ENCODE results near the gene FAM20A. TPM values are rescaled to one million over a fixed set of nuclear protein-coding genes. Genes with fewer than 3 reads are reported as not detected.
A peak's percentile ranks its signal among the peaks of the same experiment; 100 is the strongest.

Gene FAM20A
- total RNA-seq, 6 experiments from 2014 or later = 28.2 to 86.0 (median 45.0) TPM

DNA sequence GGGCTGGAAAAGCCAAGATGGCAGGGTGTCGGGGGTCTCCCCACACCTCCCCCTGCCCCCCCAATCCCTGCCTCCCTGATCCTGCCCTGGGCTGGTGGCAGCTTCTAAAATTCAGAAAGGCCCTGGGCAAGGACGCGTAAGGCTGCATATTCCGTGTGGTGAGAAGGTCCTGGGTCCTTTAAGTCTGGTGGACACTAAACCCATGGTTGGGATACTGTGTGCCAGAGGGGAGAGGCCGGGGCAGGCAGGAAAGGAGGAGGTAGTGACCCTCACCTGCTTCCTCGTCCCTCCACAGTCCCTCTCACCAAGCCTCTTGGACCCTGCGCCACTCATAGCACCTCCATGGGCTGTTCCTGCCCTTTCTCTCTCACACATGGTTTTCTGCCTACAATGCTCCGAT is 60.2 kb downstream of the FAM20A start:
- Histone ChIP-seq H3K36me3 (peaks cover 0 to 63% (median 30%) of the 10 kb centered on the region in 4 donors), H3K27ac (peak overlapping the region in 1 of 3 donors; percentile 73), H3K4me3 (no peak overlapping the region), H3K9me3 (no peaks in the 10 kb centered on the region), H3K27me3 (no peaks in the 10 kb centered on the region), H3K4me1 (peaks cover 0 to 20% (median 7%) of the 10 kb centered on the region in 4 donors)
- no peak for DNase-seq
- TF ChIP-seq, protein P1, sequence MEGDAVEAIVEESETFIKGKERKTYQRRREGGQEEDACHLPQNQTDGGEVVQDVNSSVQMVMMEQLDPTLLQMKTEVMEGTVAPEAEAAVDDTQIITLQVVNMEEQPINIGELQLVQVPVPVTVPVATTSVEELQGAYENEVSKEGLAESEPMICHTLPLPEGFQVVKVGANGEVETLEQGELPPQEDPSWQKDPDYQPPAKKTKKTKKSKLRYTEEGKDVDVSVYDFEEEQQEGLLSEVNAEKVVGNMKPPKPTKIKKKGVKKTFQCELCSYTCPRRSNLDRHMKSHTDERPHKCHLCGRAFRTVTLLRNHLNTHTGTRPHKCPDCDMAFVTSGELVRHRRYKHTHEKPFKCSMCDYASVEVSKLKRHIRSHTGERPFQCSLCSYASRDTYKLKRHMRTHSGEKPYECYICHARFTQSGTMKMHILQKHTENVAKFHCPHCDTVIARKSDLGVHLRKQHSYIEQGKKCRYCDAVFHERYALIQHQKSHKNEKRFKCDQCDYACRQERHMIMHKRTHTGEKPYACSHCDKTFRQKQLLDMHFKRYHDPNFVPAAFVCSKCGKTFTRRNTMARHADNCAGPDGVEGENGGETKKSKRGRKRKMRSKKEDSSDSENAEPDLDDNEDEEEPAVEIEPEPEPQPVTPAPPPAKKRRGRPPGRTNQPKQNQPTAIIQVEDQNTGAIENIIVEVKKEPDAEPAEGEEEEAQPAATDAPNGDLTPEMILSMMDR (IDR thresholded peaks at IDR 0.05) = no peak
- TF ChIP-seq POLR2A (IDR thresholded peaks at IDR 0.05) = no peak
- intact Hi-C loops (cut with DNase I) = no loop called here
- WGBS (ENCODE audit: insufficient coverage, low coverage, low lambda C conversion rate, missing lambda C conversion rate) = 70% methylated on average over 1 of the region's 8 CpGs
- ATAC-seq = peak; percentile 2 to 8 (median 4)

DNA sequence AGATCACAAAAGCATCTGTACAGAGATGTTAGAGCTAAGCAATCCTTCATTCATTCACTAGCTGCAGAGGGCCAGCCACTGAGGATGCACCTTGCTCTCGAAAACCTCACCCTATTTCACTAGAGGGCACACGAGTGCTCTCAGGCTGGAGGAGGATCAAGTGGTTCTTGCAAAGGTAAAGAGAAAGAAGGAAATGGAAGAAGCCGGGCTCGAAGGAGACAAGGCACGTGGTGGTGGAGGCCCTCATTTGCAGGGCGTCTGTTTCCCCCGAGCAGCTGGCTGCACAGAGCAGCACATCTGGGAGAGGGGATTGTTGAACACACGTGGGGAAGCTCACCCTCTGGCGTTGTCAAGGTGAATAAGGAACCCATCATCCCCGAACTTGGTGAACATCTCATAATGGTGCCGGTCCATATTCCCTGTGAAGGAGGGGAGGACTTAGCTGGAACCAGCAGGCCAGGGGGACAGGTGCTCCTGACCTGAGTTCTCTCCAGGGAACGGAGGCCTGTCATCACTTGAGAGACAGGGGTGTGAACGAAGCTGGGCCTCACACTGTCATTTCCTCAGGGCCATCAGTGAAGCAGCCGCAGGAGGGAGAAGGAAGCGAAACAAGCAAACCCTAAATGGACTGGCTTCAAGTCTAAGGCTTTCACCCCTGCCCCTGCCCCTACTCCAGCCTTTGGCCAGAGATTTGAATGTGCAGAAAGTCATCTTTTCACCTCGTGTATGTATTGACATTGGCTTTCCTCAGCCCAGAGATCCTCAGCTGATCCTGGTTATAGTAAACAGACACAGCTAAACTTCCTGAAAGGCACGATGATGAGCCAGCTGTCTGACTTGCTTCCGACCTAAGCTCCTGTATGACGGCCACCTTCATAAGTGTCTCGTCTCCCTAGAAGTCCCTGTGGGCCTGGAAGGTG is 61.4 kb downstream of the FAM20A start:
- H3K36me3 ChIP-seq = peaks cover 0 to 63% (median 34%) of the 10 kb centered on the region in 4 donors

GRCh38 chr17:68535922-68536321 is 65.2 kb downstream of the FAM20A start:
- WGBS (ENCODE audit: insufficient coverage, low coverage, low lambda C conversion rate, missing lambda C conversion rate) = 13% methylated on average over 3 of the region's 3 CpGs
- H3K27ac ChIP-seq = no peak overlapping the region
- intact Hi-C loops (cut with DNase I) = no loop called here
- peaks cover 0 to 61% (median 28%) of the 10 kb centered on the region in 4 donors for H3K36me3 ChIP-seq
- H3K4me1 ChIP-seq = peaks cover 0 to 46% (median 13%) of the 10 kb centered on the region in 4 donors
- TF ChIP-seq, protein P1 (IDR thresholded peaks at IDR 0.05) = no peak
- TF ChIP-seq POLR2A (IDR thresholded peaks at IDR 0.05) = no peak
- H3K4me3 ChIP-seq = no peak overlapping the region
- H3K9me3 ChIP-seq = no peaks in the 10 kb centered on the region
- H3K27me3 ChIP-seq = no peaks in the 10 kb centered on the region
- no peak for DNase-seq
- ATAC-seq = no peak

More for the DNA sequence above, 61.4 kb downstream of the FAM20A start:
- Histone ChIP-seq H3K4me1 (peaks cover 0 to 26% (median 11%) of the 10 kb centered on the region in 4 donors), H3K4me3 (no peak overlapping the region), H3K27me3 (no peaks in the 10 kb centered on the region), H3K9me3 (no peaks in the 10 kb centered on the region), H3K27ac (peak overlapping the region in 2 of 3 donors; percentile 39 to 73)
- WGBS (ENCODE audit: insufficient coverage, low coverage, low lambda C conversion rate, missing lambda C conversion rate) = 27% methylated on average over 14 of the region's 20 CpGs
- intact Hi-C loops (cut with DNase I) = no loop called here
- DNase-seq (peak in 1 of 3 donors; percentile 55), ATAC-seq (peak; percentile 54 to 71 (median 64))
- TF ChIP-seq, protein P1 (IDR thresholded peaks at IDR 0.05) = peak in 3 of 4 donors; percentile 8 to 47 (median 38)
- TF ChIP-seq POLR2A (IDR thresholded peaks at IDR 0.05) = no peak

- H3K27ac ChIP-seq = no peak overlapping the region
- ATAC-seq (peak in 2 of 4 donors; percentile 7 to 11), DNase-seq (no peak)
- no peak overlapping the region for H3K4me3 ChIP-seq
- intact Hi-C loops (cut with DNase I) = no loop called here
- no peaks in the 10 kb centered on the region for H3K9me3 ChIP-seq
- TF ChIP-seq, protein P1 (IDR thresholded peaks at IDR 0.05) = no peak
- TF ChIP-seq POLR2A (IDR thresholded peaks at IDR 0.05) = no peak
- peaks cover 0 to 41% (median 12%) of the 10 kb centered on the region in 4 donors for H3K4me1 ChIP-seq
- peaks cover 7 to 73% (median 26%) of the 10 kb centered on the region in 4 donors for H3K36me3 ChIP-seq
- 34% methylated on average over 6 of the region's 6 CpGs for WGBS (ENCODE audit: insufficient coverage, low coverage, low lambda C conversion rate, missing lambda C conversion rate)
- H3K27me3 ChIP-seq = no peaks in the 10 kb centered on the region
Measured at GRCh38 chr17:68534695-68535088, 66.5 kb downstream of the FAM20A start.
